ENCODE results near the gene ACTR3C. TPM values are rescaled to one million over a fixed set of nuclear protein-coding genes. Genes with fewer than 3 reads are reported as not detected.
A peak's percentile ranks its signal among the peaks of the same experiment; 100 is the strongest.

The ACTR3C gene
- total and polyA plus RNA-seq, 2 of the 13 experiments (the other 11 are each of a cell fraction or from before 2014, with no cell fraction given) = 3.8 to 7.5 TPM

- TF ChIP-seq ZNF512 (CRISPR knock-in tag; IDR thresholded peaks at IDR 0.05) = no peak
- no peak for TF ChIP-seq HOXD1 (CRISPR knock-in tag; IDR thresholded peaks at IDR 0.05)
- no peak for TF ChIP-seq EHMT2 (IDR thresholded peaks at IDR 0.05; ENCODE audit: borderline replicate concordance, low read depth, low read length)
- TF ChIP-seq ISX (CRISPR knock-in tag; conservative IDR thresholded peaks at IDR 0.05) = no peak; the same call in 1 of the 2 replicates
- TF ChIP-seq CCAR2 (optimal IDR thresholded peaks at IDR 0.05; ENCODE audit: low read depth, low read length) = no peak
- no peak for TF ChIP-seq ZNF83 (CRISPR knock-in tag; IDR thresholded peaks at IDR 0.05; ENCODE audit: borderline replicate concordance)
- TF ChIP-seq RARG (CRISPR knock-in tag; IDR thresholded peaks at IDR 0.05; ENCODE audit: low read depth) = no peak
- TF ChIP-seq ZNF468 (CRISPR knock-in tag; IDR thresholded peaks at IDR 0.05) = no peak
- TF ChIP-seq ZNF616 (CRISPR knock-in tag; IDR thresholded peaks at IDR 0.05; ENCODE audit: low read depth) = no peak; the same call in 1 of the 2 replicates
- no peak for TF ChIP-seq ZFP62 (CRISPR knock-in tag; IDR thresholded peaks at IDR 0.05)
- no peak for TF ChIP-seq ZNF407 (CRISPR knock-in tag; IDR thresholded peaks at IDR 0.05; ENCODE audit: not compliant biosample characterization)
- TF ChIP-seq ZFP91 (CRISPR knock-in tag; IDR thresholded peaks at IDR 0.05; ENCODE audit: borderline replicate concordance) = peak; percentile 23
- no peak for TF ChIP-seq SIX1 (CRISPR knock-in tag; IDR thresholded peaks at IDR 0.05; ENCODE audit: borderline replicate concordance)
Measured at GRCh38 chr7:150368884-150369747, 45.8 kb upstream of the ACTR3C start (continued).

All from HepG2 (cell line).